SKM-1 treated with dmso at 0.1 percent for 144 hours (cell line): ENCODE measurements around the gene CCDC142.

ENCODE experiments used
- DNase-seq: peaks from one replicate; lab custom pipeline; 2025; ENCODE audit not compliant: unreplicated experiment; lab: John Stamatoyannopoulos, UW

CCDC142 gene

GRCh38 chr2:74482801-74483674 is at the start of gene CCDC142, which contains the start of gene TTC31:
CCDC142 (minus strand) TSS chr2:74482998; CDS start chr2:74482837, 161 bp downstream.
TTC31 (plus strand) TSS chr2:74483081; CDS start chr2:74483096, 15 bp downstream.
- peak; percentile 95 for DNase-seq

- no peak for DNase-seq
Measured at GRCh38 chr2:74532222-74532621, 49.4 kb upstream of the CCDC142 start.

- DNase-seq = no peak
Measured at GRCh38 chr2:74531666-74532065, 48.9 kb upstream of the CCDC142 start.

- no peak for DNase-seq
Measured at GRCh38 chr2:74530239-74531187, 47.7 kb upstream of the CCDC142 start.

- DNase-seq = peak; percentile 98
Measured at GRCh38 chr2:74529357-74530238, 46.8 kb upstream of the CCDC142 start, which contains the start of the genes AUP1 and HTRA2. AUP1 (minus strand) TSS chr2:74529706; CDS start chr2:74529629, 77 bp downstream. HTRA2 (plus strand) TSS chr2:74529933; CDS start chr2:74530007, 74 bp downstream.

GRCh38 chr2:74528600-74529356 is 46.0 kb upstream of the CCDC142 start:
- no peak for DNase-seq

GRCh38 chr2:74527741-74528140 is 44.9 kb upstream of the CCDC142 start:
- no peak for DNase-seq

GRCh38 chr2:74526649-74527230 is 43.9 kb upstream of the CCDC142 start:
- DNase-seq = no peak

- DNase-seq = peak; percentile 54
Measured at GRCh38 chr2:74525717-74526648, 43.2 kb upstream of the CCDC142 start, which contains the start of gene DQX1. DQX1 (minus strand) TSS chr2:74526231; CDS start chr2:74525729, 502 bp downstream.

GRCh38 chr2:74524955-74525716 is 42.3 kb upstream of the CCDC142 start:
- DNase-seq = no peak

- no peak for DNase-seq
Measured at GRCh38 chr2:74524005-74524404, 41.2 kb upstream of the CCDC142 start.

GRCh38 chr2:74522516-74522915 is 39.7 kb upstream of the CCDC142 start:
- DNase-seq = no peak

- DNase-seq = no peak
Measured at GRCh38 chr2:74516650-74517049, 33.9 kb upstream of the CCDC142 start.

GRCh38 chr2:74515981-74516633 is 33.3 kb upstream of the CCDC142 start:
- no peak for DNase-seq

GRCh38 chr2:74515271-74515980 is 32.6 kb upstream of the CCDC142 start:
- no peak for DNase-seq
